ENCODE results near the gene ADAMTSL5. TPM values are rescaled to one million over a fixed set of nuclear protein-coding genes. Genes with fewer than 3 reads are reported as not detected.

The ADAMTSL5 gene
- polyA plus RNA-seq, 3 donors = 0.09 TPM; not detected in 2

DNA sequence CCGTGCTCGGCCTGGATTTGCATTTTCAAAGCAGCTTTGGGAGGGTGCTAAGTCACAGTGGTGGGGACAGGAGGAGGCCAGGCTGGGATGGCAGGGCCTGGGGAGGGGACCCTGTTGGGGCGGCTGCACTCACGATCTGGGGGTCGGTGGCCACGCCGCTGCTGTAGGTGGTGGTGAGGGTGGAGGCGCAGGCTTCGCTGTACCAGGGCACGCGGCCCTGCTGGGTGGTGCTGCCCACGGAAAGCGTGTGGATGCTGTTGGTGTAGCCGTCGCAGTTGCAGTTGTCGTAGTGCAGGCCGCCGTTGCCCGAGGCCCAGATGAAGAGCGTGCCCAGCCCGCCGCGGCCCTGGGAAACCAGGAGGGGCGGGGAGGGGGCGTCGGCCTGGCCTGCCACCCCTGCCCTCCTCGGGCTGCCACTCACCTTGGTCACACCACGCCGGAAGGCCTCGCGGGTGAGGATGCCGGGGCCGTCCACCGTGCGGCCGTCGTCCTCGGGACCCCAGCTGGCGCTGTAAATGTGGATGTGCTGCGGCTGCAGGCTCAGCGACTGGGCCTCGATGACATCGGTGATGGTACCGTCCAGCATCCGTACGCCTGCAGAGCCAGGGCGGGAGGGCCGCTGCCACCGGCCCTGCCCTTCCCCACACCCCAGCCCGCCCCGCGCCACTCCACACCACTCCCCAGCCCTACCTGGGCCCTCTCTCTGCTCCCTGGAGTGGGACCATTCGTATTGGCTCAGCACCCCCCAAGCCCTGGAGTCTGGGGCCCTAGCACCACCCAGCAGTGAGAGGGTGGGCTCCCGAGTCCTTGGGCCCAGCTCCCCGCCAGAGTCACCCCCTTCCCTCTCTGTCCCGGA is 25.9 kb downstream of the ADAMTSL5 start:
- Mint-ChIP-seq H3K9me3 (peaks cover 0 to 6% (median 0%) of the 10 kb centered on the region in 7 donors), H3K27me3 (ENCODE audit: low read depth in 3 of 3) (peaks cover 5 to 8% (median 8%) of the 10 kb centered on the region in 3 donors), H3K4me3 (no peak overlapping the region), H3K36me3 (no peaks in the 10 kb centered on the region), H3K27ac (no peak overlapping the region), H3K4me1 (peaks cover 20% of the 10 kb centered on the region)
- Histone ChIP-seq H3K4me2 (replicated peaks; ENCODE audit: extremely low read depth, low read length, poor library complexity, severe bottlenecking) (no peak overlapping the region), H3K36me3 (replicated peaks in 1 of 2; ENCODE audit: control insufficient read depth in 1 of 2, insufficient read depth in 2 of 2, low read length in 2 of 2) (no peaks in the 10 kb centered on the region), H3K4me3 (replicated peaks in 1 of 3; ENCODE audit: low read depth in 2 of 3, low read length in 3 of 3) (no peak overlapping the region), H3K79me2 (ENCODE audit: insufficient read depth, low read length) (no peaks in the 10 kb centered on the region), H4K20me1 (ENCODE audit: insufficient read depth, low read length) (no peaks in the 10 kb centered on the region), H3K27me3 (ENCODE audit: control insufficient read depth in 2 of 2, insufficient read depth in 2 of 2, low read length in 2 of 2) (peaks cover 0 to 6% of the 10 kb centered on the region in 2 donors), H3K4me1 (ENCODE audit: control insufficient read depth in 1 of 2, insufficient read depth in 2 of 2, low read length in 2 of 2) (peaks cover 18 to 35% of the 10 kb centered on the region in 2 donors), H3K9ac (ENCODE audit: insufficient read depth, low read length, poor library complexity, severe bottlenecking) (no peak overlapping the region), H3K9me3 (replicated peaks in 1 of 2; ENCODE audit: control insufficient read depth in 1 of 2, insufficient read depth in 1 of 2, low read length in 2 of 2) (no peaks in the 10 kb centered on the region), H3K27ac (ENCODE audit: low read depth in 1 of 2, low read length in 2 of 2) (no peak overlapping the region), H2AFZ (ENCODE audit: insufficient read depth, low read depth, low read length, poor library complexity, severe bottlenecking) (no peak overlapping the region)
- 95% methylated on average over 50 of the region's 56 CpGs for WGBS (ENCODE audit: insufficient coverage)
- TF ChIP-seq CTCF (IDR thresholded peaks at IDR 0.05) = no peak
- intact Hi-C loops (cut with micrococcal nuclease) = no loop called here
- no peak for DNase-seq

- no peaks in the 10 kb centered on the region for H3K9me3 ChIP-seq (replicated peaks in 1 of 2; ENCODE audit: control insufficient read depth in 1 of 2, insufficient read depth in 1 of 2, low read length in 2 of 2)
- Mint-ChIP-seq H3K27ac (no peak overlapping the region), H3K36me3 (no peaks in the 10 kb centered on the region), H3K9me3 (peaks cover 0 to 3% (median 0%) of the 10 kb centered on the region in 7 donors), H3K4me1 (peaks cover 22% of the 10 kb centered on the region), H3K27me3 (ENCODE audit: low read depth in 3 of 3) (peaks cover 0 to 2% (median 1%) of the 10 kb centered on the region in 3 donors), H3K4me3 (no peak overlapping the region)
- no peak for TF ChIP-seq CTCF (IDR thresholded peaks at IDR 0.05)
- DNase-seq = no peak
- no peaks in the 10 kb centered on the region for H3K36me3 ChIP-seq (replicated peaks in 1 of 2; ENCODE audit: control insufficient read depth in 1 of 2, insufficient read depth in 2 of 2, low read length in 2 of 2)
- no peak overlapping the region for H3K4me2 ChIP-seq (replicated peaks; ENCODE audit: extremely low read depth, low read length, poor library complexity, severe bottlenecking)
- H3K27ac ChIP-seq (ENCODE audit: low read depth in 1 of 2, low read length in 2 of 2) = no peak overlapping the region
- H3K27me3 ChIP-seq (ENCODE audit: control insufficient read depth in 2 of 2, insufficient read depth in 2 of 2, low read length in 2 of 2) = no peaks in the 10 kb centered on the region
- no peaks in the 10 kb centered on the region for H3K79me2 ChIP-seq (ENCODE audit: insufficient read depth, low read length)
- no peaks in the 10 kb centered on the region for H4K20me1 ChIP-seq (ENCODE audit: insufficient read depth, low read length)
- WGBS (ENCODE audit: insufficient coverage) = 96% methylated on average over 18 of the region's 23 CpGs
- H3K4me1 ChIP-seq (ENCODE audit: control insufficient read depth in 1 of 2, insufficient read depth in 2 of 2, low read length in 2 of 2) = peaks cover 13 to 26% of the 10 kb centered on the region in 2 donors
- H2AFZ ChIP-seq (ENCODE audit: insufficient read depth, low read depth, low read length, poor library complexity, severe bottlenecking) = no peak overlapping the region
- intact Hi-C loops (cut with micrococcal nuclease) = no loop called here
- H3K9ac ChIP-seq (ENCODE audit: insufficient read depth, low read length, poor library complexity, severe bottlenecking) = no peak overlapping the region
- no peak overlapping the region for H3K4me3 ChIP-seq (replicated peaks in 1 of 3; ENCODE audit: low read depth in 2 of 3, low read length in 3 of 3)
Measured at GRCh38 chr19:1483979-1484428, 28.8 kb downstream of the ADAMTSL5 start.

All from CD14-positive monocyte (primary cell).